GM12892 (cell line): ENCODE results near the gene TCF4.

ENCODE experiments used
- POLR2A ChIP-seq: IDR thresholded peaks from 2 replicates; pipeline ENCODE4 v1.6.1; 2011; ENCODE audit warnings: low read depth, low read length, control low read depth
- TAF1 ChIP-seq: IDR thresholded peaks from 2 replicates; pipeline ENCODE4 v1.6.1; 2011; ENCODE audit warnings: low read depth, mild to moderate bottlenecking, control low read depth, low read length, borderline replicate concordance

GRCh38 chr18:55372209-55372608 lies 215.8 kb downstream of the TCF4 start:
- no peak for TF ChIP-seq POLR2A
- TF ChIP-seq TAF1 = no peak
